ENCODE results near the gene CEP85L. TPM values are rescaled to one million over a fixed set of nuclear protein-coding genes. Genes with fewer than 3 reads are reported as not detected.
A peak's percentile ranks its signal among the peaks of the same experiment; 100 is the strongest.

CEP85L gene
- total and polyA plus RNA-seq, 2 of the 13 experiments (the other 11 are each of a cell fraction or from before 2014, with no cell fraction given), result 0.44 to 1.7 TPM

DNA sequence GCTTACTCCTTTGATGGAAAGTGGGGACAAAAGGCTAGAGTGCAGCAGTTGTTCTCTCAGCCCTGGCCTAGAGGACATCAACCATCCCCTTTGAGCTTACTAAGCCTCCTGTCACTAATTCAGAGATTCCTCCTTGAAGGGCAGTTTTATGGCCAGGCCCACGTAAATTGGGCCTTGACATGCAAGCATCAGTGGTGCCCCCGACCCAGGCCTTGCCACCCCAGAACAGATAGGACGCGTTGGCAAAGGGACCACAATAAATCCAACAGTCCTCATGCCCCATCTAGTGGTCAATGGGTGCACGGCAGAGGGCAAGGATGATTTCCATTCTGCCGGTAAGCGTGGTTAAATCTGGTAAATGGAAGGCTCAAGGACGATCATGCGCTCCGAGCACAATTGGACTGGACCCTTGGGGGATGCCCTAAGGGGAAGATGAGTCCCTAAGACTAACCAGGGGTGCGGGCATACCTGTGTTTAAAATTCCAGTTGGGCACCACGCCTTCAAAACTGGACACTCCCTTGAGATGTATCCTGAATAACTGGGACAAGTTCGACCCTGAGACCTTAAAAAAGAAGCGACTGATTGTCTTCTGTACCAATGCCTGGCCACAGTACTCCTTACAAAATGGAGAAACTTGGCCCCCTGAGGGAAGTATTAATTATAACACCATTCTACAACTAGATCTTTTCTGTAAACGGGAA is 32.6 kb downstream of the CEP85L start (continued):
- no peak for TF ChIP-seq ZNF337 (CRISPR knock-in tag; IDR thresholded peaks at IDR 0.05; ENCODE audit: borderline replicate concordance, low read depth)
- no peak for TF ChIP-seq FOXP1 (IDR thresholded peaks at IDR 0.05)
- no peak for TF ChIP-seq FOXP1 (CRISPR knock-in tag; IDR thresholded peaks at IDR 0.05)
- peak; percentile 65; the same call in 1 of the 2 replicates for TF ChIP-seq SMC3 (IDR thresholded peaks at IDR 0.05; ENCODE audit: low read length)
- no peak for TF ChIP-seq NFATC3 (CRISPR knock-in tag; IDR thresholded peaks at IDR 0.05)
- TF ChIP-seq RAD21 (CRISPR knock-in tag; IDR thresholded peaks at IDR 0.05), result peak; percentile 59
- no peak for TF ChIP-seq ZBTB21 (CRISPR knock-in tag; IDR thresholded peaks at IDR 0.05)
- no peak for TF ChIP-seq MBNL3 (CRISPR knock-in tag; conservative IDR thresholded peaks at IDR 0.05)
- TF ChIP-seq, protein P1, sequence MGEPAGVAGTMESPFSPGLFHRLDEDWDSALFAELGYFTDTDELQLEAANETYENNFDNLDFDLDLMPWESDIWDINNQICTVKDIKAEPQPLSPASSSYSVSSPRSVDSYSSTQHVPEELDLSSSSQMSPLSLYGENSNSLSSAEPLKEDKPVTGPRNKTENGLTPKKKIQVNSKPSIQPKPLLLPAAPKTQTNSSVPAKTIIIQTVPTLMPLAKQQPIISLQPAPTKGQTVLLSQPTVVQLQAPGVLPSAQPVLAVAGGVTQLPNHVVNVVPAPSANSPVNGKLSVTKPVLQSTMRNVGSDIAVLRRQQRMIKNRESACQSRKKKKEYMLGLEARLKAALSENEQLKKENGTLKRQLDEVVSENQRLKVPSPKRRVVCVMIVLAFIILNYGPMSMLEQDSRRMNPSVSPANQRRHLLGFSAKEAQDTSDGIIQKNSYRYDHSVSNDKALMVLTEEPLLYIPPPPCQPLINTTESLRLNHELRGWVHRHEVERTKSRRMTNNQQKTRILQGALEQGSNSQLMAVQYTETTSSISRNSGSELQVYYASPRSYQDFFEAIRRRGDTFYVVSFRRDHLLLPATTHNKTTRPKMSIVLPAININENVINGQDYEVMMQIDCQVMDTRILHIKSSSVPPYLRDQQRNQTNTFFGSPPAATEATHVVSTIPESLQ (CRISPR knock-in tag; conservative IDR thresholded peaks at IDR 0.05), result no peak
- TF ChIP-seq ZNF615 (CRISPR knock-in tag; IDR thresholded peaks at IDR 0.05; ENCODE audit: borderline replicate concordance), result no peak
- no peak for TF ChIP-seq HOXD1 (CRISPR knock-in tag; IDR thresholded peaks at IDR 0.05)
- TF ChIP-seq ZNF501 (CRISPR knock-in tag; IDR thresholded peaks at IDR 0.05), result peak; percentile 60; the same call in 1 of the 2 replicates
- TF ChIP-seq SNAPC5 (CRISPR knock-in tag; IDR thresholded peaks at IDR 0.05; ENCODE audit: borderline replicate concordance), result no peak
- TF ChIP-seq, protein P2, sequence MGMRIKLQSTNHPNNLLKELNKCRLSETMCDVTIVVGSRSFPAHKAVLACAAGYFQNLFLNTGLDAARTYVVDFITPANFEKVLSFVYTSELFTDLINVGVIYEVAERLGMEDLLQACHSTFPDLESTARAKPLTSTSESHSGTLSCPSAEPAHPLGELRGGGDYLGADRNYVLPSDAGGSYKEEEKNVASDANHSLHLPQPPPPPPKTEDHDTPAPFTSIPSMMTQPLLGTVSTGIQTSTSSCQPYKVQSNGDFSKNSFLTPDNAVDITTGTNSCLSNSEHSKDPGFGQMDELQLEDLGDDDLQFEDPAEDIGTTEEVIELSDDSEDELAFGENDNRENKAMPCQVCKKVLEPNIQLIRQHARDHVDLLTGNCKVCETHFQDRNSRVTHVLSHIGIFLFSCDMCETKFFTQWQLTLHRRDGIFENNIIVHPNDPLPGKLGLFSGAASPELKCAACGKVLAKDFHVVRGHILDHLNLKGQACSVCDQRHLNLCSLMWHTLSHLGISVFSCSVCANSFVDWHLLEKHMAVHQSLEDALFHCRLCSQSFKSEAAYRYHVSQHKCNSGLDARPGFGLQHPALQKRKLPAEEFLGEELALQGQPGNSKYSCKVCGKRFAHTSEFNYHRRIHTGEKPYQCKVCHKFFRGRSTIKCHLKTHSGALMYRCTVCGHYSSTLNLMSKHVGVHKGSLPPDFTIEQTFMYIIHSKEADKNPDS (CRISPR knock-in tag; IDR thresholded peaks at IDR 0.05), result no peak
- TF ChIP-seq ZNF839 (CRISPR knock-in tag; IDR thresholded peaks at IDR 0.05; ENCODE audit: borderline replicate concordance), result no peak
- no peak for TF ChIP-seq ZNF30 (CRISPR knock-in tag; IDR thresholded peaks at IDR 0.05)
- TF ChIP-seq ETV5 (CRISPR knock-in tag; IDR thresholded peaks at IDR 0.05; ENCODE audit: borderline replicate concordance), result no peak
- TF ChIP-seq ZNF235 (CRISPR knock-in tag; IDR thresholded peaks at IDR 0.05; ENCODE audit: borderline replicate concordance), result peak; percentile 62; the same call in 1 of the 2 replicates
- TF ChIP-seq EED (CRISPR knock-in tag; IDR thresholded peaks at IDR 0.05), result 0 out of 2 replicates have a peak, but pooled peaks have one; percentile 56
- peak; percentile 42; the same call in 1 of the 2 replicates for TF ChIP-seq REPIN1 (CRISPR knock-in tag; IDR thresholded peaks at IDR 0.05; ENCODE audit: borderline replicate concordance, low read depth)
- TF ChIP-seq, protein P3, sequence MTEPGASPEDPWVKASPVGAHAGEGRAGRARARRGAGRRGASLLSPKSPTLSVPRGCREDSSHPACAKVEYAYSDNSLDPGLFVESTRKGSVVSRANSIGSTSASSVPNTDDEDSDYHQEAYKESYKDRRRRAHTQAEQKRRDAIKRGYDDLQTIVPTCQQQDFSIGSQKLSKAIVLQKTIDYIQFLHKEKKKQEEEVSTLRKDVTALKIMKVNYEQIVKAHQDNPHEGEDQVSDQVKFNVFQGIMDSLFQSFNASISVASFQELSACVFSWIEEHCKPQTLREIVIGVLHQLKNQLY (CRISPR knock-in tag; IDR thresholded peaks at IDR 0.05), result no peak
- TF ChIP-seq, protein P4, sequence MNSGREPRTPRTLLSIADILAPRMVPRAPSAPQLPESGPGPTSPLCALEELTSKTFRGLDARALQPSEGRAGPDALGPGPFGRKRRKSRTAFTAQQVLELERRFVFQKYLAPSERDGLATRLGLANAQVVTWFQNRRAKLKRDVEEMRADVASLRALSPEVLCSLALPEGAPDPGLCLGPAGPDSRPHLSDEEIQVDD (CRISPR knock-in tag; IDR thresholded peaks at IDR 0.05; ENCODE audit: borderline replicate concordance), result no peak
- no peak for TF ChIP-seq ZNF260 (CRISPR knock-in tag; IDR thresholded peaks at IDR 0.05; ENCODE audit: borderline replicate concordance, low read depth)
- 0 out of 2 replicates have a peak, but pooled peaks have one; percentile 38 for TF ChIP-seq DNMT1 (CRISPR knock-in tag; IDR thresholded peaks at IDR 0.05)
- TF ChIP-seq MZF1 (CRISPR knock-in tag; IDR thresholded peaks at IDR 0.05; ENCODE audit: borderline replicate concordance), result no peak
- TF ChIP-seq NPAS2 (CRISPR knock-in tag; IDR thresholded peaks at IDR 0.05; ENCODE audit: borderline replicate concordance), result no peak
- TF ChIP-seq KAT7 (CRISPR knock-in tag; IDR thresholded peaks at IDR 0.05; ENCODE audit: borderline replicate concordance), result no peak

Measured in HepG2 (cell line).